ENCODE results near the gene KIF17.

Gene KIF17

GRCh38 chr1:20711285-20712214 lies 6.3 kb downstream of the KIF17 start:
- no peak for DNase-seq (ENCODE audit: low read depth in 4 of 4, low spot score in 1 of 4)

DNA sequence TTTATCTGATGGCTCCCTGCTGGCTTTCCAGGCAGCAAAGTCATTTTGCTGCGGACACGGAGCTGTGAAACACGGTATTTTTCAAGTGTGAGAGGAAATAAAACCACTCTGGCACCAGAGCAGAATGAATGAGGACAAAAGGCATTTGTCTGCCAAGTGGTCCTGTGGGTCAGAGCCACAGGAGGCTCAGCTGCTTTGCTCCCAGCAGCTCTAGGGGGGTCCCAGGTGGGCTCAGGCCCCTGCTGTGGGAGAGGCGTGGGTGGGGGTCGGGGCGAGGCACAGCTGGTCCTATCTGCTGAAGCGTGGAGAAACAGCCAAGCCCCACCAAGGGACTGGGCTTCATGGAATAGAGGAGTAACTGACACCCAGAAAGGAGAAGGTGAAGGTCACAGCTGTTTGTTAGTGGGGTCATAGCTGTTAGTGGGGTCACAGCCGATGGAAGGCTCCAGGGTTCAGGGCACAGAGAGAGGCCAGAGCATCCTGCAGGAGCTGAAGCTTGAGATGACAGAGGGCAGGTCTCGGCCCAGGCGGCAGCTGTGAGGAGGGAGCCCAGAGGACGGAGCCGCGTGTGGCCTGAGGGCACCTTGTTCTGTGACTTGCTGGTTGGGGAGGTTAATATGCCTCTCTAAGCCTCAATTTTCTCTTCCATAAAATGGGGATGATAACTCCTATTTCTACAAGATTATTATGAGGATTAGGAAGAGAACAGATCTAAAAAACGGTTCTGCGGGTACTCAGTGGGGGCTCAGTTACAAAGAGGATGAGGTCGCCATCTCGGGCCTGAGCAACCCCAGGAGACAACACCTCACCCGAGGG lies 7.1 kb downstream of the KIF17 start:
- DNase-seq (ENCODE audit: low read depth in 4 of 4, low spot score in 1 of 4): no peak

DNA sequence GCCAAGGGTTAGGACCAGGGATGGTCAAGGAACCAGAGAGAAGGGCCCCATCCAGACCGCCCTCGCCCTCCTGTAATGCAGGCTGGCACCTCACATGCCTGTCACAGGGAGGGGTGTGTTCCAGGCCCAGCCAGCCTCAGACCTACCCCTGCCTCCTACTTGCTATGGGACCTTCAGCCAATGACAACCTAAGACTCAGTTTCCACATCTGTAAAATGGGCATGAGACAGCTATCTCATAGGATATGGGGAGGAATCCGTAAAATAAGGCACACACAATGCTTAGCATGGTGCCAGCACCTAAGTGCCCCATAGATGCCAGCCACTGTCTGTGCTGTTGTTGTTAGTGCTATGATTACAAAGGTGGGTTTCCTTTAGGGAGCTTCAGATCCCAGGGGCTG lies 7.9 kb downstream of the KIF17 start:
- no peak for DNase-seq (ENCODE audit: low read depth in 4 of 4, low spot score in 1 of 4)

- DNase-seq (ENCODE audit: low read depth in 4 of 4, low spot score in 1 of 4): no peak
Observed at GRCh38 chr1:20708891-20709290, 8.9 kb downstream of the KIF17 start.

- no peak for DNase-seq (ENCODE audit: low read depth in 4 of 4, low spot score in 1 of 4)
Observed at GRCh38 chr1:20708057-20708456, 9.8 kb downstream of the KIF17 start.

GRCh38 chr1:20706841-20707240 lies 11.0 kb downstream of the KIF17 start:
- DNase-seq (ENCODE audit: low read depth in 4 of 4, low spot score in 1 of 4): no peak

DNA sequence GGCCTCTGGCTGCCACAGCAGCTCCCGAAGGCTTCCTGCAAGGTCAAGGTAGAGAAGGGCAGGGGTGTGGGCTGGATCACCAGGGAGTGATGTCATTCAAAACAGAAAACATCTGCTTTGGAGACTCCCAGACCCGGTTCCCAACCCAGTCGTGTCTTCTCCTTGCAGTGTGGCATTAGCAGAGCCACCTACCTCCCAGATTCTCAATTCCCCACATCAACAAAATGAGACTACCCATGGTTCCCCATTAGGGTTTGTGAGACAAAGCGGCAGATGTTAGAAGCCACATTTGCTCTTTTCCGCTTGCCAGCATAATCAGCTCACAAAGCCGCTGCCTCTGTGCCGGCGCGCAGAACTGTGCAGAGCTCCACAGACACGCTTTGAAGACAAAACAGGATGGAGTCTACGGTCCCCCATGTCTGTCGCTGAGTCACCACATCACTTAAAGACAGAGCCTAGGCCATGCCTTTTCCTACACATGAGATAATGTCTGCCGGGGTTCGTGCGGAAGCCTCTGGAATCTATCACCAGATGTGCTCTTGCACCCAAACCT lies 12.5 kb downstream of the KIF17 start:
- no peak for DNase-seq (ENCODE audit: low read depth in 4 of 4, low spot score in 1 of 4)

GRCh38 chr1:20704390-20705202 lies 13.2 kb downstream of the KIF17 start:
- DNase-seq (ENCODE audit: low read depth in 4 of 4, low spot score in 1 of 4): no peak

DNA sequence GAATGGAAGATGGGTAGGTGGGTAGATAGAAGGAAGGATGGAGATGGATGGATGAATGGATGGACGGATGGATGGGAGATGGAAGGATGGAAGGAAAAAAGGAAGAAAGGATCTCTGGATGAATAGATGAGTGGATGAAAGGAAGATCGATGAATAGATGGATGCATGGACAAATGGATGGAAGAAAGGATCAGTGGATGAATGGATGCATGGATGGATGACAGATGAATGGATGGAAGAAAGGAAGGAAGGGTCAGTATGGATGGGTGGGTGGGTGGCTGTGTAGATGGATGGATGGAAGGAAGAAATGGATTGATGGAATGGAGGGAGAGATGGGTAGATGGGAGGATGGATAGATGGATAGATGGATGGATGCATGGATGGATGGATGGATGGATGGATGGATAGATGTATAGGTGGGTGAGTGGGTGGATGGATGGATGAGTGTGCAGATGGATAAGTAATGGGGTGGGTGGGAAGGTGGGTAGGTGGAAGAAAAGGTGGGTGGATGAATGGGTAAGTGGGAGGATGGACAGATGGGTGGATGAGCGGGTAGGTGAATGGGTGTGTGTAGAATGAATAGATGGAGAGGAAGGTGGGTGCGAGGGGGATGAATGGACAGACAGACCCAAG lies 14.6 kb downstream of the KIF17 start:
- no peak for DNase-seq (ENCODE audit: low read depth in 4 of 4, low spot score in 1 of 4)

- no peak for DNase-seq (ENCODE audit: low read depth in 4 of 4, low spot score in 1 of 4)
Observed at GRCh38 chr1:20702416-20702815, 15.4 kb downstream of the KIF17 start.

DNA sequence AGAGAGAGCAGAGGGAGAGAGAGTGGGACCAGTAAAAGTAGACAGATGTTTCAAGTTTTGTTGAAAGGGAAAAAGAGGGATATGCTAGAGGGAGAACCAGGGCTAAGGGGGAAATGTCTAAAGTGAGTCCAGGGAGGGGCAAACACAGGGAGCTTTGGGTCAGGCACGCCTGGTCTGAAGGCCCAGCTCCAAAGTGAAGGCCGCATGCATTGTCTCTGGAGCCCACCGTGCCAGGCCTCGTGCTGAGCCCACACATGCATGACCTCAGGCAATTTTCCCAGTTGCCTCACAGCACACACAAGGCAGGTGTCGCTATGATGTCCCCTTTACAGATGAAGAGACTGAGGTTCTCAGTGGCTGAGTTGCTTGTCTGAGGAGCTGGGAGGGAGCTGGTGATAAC lies 16.0 kb downstream of the KIF17 start:
- no peak for DNase-seq (ENCODE audit: low read depth in 4 of 4, low spot score in 1 of 4)

DNA sequence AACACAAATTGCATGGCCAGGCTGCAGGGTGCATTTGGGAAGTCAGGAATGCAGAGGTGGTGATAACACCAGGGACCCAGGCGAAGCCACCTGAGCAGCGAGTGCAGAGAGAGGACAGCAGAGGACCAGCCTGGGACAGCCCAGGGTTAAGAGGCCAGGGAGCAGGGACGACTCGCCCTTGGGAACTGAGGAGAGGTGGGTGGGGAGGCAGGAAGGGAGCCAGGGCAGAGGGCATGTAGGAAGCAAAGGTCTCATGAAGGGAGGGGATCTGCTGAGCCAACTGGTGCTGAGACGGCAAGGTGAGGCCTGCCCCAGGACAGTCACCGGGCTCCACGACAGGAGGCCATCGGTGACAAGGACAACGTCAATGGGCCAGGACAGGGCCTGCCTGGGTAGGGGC lies 16.4 kb downstream of the KIF17 start:
- no peak for DNase-seq (ENCODE audit: low read depth in 4 of 4, low spot score in 1 of 4)

DNA sequence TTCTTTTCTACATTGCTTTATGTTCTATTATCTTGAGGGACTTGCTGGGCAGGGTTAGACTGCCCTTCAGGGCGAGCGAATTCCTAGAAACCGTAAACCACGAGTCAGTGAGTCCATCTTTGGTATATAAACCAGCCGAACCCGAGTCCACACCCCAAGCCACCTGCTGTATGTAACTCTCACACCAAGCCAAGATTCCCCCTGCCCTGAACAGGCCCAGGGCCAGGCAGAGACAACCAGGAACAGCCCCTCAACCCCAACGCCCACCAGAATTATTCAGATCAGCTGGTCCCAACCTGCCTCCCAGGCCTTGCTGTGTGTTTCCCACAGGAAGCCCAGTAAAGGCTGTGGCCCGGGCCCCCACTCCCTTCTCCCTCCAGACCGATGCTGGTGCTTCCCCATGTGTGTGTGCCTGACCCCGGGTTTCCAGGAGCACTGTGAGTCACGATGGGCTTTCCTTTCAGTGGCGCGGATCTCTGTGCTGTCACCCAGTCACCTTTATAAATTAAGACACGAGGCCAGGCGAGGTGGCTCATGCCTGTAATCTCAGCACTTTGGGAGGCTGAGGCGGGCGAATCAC lies 17.1 kb downstream of the KIF17 start:
- DNase-seq (ENCODE audit: low read depth in 4 of 4, low spot score in 1 of 4): no peak

DNA sequence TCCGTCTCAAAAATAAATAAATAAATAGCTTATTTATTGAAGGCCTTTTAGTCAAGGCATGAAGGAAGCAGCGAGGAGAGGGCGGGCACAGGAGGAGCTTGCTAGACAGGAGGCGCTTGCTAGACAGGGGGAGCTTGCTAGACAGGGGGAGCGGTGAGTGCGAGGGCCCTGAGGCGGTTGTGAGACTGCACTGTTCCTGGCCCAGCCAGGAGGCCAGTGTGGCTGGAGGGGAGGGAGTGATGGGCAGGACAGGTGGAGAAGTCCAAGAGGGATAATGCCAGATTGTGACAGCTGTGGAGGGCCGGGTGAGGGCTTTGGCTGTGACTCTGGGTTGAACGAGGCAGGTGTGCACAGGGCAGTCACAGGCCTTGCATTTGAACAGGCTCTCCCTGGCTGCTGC lies 18.2 kb downstream of the KIF17 start:
- DNase-seq (ENCODE audit: low read depth in 4 of 4, low spot score in 1 of 4): no peak

DNA sequence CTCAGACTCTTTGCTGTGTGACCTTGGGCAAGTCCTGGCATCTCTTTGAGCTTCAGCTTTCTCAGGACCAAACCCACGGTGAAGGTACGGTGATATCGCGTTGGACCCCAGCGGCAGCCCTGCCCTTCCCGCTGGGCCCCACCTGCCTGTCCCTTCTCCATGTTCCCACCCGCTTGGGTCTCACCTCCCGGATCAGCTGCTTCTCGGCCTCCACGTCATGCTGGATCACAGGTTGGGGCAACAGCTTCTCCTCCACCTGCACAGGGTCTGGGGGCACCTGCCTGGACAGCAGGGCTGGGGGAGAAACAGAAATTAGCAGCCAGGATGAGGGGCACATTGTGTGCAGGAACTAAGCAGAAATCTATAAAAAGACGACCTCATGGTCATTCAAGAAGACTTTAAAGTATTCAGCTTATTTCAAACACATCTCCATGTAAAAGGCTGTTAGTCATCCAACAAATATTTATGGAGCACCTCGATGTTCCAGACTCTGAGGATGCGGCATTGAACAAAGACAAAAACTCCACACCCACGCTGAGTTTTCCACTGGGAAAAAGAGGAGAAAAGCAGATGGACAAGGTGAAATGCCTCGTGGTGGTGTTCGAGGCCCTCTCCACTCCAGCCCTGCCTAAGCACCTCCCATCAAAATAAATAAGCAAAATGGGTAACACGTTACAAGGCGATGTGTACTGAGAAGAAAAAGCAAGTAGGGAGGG lies 19.5 kb downstream of the KIF17 start:
- no peak for DNase-seq (ENCODE audit: low read depth in 4 of 4, low spot score in 1 of 4)

DNA sequence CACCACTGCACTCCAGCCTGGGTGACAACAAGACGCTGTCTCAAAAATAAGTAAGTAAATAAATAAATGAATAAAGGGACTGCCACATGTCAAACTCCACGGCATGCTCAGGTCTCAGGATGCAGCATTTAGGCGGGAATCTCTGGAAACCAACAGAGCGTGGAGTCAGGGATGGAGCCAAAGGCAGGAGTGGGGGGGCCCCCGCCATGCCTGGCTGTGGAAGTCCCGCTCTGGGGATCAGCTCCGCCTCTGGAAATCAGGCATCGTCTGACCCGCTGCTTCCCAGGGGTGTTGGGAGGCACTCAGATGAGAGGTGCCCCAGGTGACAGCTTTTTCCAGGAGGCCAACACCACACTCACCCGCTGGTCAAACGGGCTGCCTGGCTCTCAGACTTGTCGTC lies 20.2 kb downstream of the KIF17 start:
- no peak for DNase-seq (ENCODE audit: low read depth in 4 of 4, low spot score in 1 of 4)

GRCh38 chr1:20696397-20697333 lies 21.1 kb downstream of the KIF17 start:
- DNase-seq (ENCODE audit: low read depth in 4 of 4, low spot score in 1 of 4): peak; percentile 51 to 64 (median 54)

DNA sequence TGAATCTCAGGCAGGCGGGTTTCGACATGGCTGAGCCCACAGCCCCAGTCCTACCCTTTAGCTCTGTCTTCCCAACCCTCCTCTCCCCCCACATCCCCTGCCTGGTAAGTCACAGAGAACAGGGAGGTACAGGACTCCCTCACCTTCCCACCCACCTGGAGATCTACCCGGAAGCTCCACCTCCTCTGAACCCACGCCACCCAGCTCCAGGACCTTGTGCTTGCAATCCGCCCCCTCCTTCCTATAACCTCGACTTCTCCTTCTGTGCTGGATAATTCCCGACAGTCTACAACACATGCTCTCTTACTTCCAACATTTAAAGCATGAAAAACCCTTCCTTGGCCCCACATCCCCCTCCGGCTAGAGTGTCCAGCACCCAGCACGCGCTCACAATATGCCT lies 22.3 kb downstream of the KIF17 start:
- no peak for DNase-seq (ENCODE audit: low read depth in 4 of 4, low spot score in 1 of 4)

- DNase-seq (ENCODE audit: low read depth in 4 of 4, low spot score in 1 of 4): no peak
Observed at GRCh38 chr1:20693623-20694022, 24.2 kb downstream of the KIF17 start.
